Gastrocnemius medialis (tissue), 4 donors: ENCODE results near the gene MEMO1. TPM values are rescaled to one million over a fixed set of nuclear protein-coding genes. Genes with fewer than 3 reads are reported as not detected.
"Not testable (repeated sequence)": the region's sequence is repeated elsewhere in the genome, so short reads cannot be mapped to it uniquely, and the experiment has no call there.

ENCODE experiments used
- ATAC-seq, 2 donors: fragments of 150-250 bp; one replicate each; pipeline ENCODE4 v1.9.1; 2016
- DNase-seq, 2 donors: peaks; one replicate each; pipeline ENCODE4 v3.0.0-alpha.2; 2019
- H3K27ac ChIP-seq, 4 donors: fragments of 200-600 bp; sonication (generic); 1 replicate in 1 of 4; 2 replicates in 3 of 4; pipeline ENCODE4 v1.5.1; 2016 to 2018; ENCODE audit warnings: mild to moderate bottlenecking in 2 of 4, moderate library complexity in 1 of 4
- H3K27me3 ChIP-seq, 3 donors: fragments of 200-600 bp; sonication (generic) in 2 of 3; 1 replicate in 1 of 3; 2 replicates in 2 of 3; pipeline versions ENCODE4 v1.5.1 to v1.6.0; 2016 to 2019; ENCODE audit warnings: mild to moderate bottlenecking in 1 of 3, moderate library complexity in 1 of 3
- H3K36me3 ChIP-seq, 2 donors: fragments of 200-600 bp; sonication (generic) in 1 of 2; one replicate each; pipeline ENCODE4 v1.5.1; 2017 to 2018
- H3K4me1 ChIP-seq, 2 donors: fragments of 200-600 bp; sonication (generic) in 1 of 2; one replicate each; pipeline ENCODE4 v1.5.1; 2016 to 2017; ENCODE audit warnings: mild to moderate bottlenecking in 2 of 2
- H3K4me3 ChIP-seq, 4 donors: fragments of 200-600 bp; sonication (generic) in 3 of 4; 1 replicate in 1 of 4; 2 replicates in 3 of 4; pipeline ENCODE4 v1.5.1; 2016 to 2019; ENCODE audit warnings: mild to moderate bottlenecking in 2 of 4
- H3K9me3 ChIP-seq, 3 donors: fragments of 200-600 bp; sonication (generic) in 2 of 3; 1 replicate in 1 of 3; 2 replicates in 2 of 3; pipeline ENCODE4 v1.5.1; 2016 to 2019
- CTCF ChIP-seq, 5 experiments: fragments of 450-650 bp in 3 of 5; fragments of 200-600 bp in 2 of 5; sonication (generic) in 2 of 5; IDR thresholded peaks in 4 of 5; conservative IDR thresholded peaks in 1 of 5; 1 replicate in 4 of 5; 2 replicates in 1 of 5; pipeline ENCODE4 v1.5.1; 2016 to 2019; ENCODE audit warnings: antibody characterized with exemption in 5 of 5, mild to moderate bottlenecking in 3 of 5, moderate library complexity in 3 of 5
- POLR2A ChIP-seq, 2 donors: fragments of 450-650 bp; IDR thresholded peaks; one replicate each; pipeline ENCODE4 v1.6.1; 2017; ENCODE audit warnings: antibody characterized with exemption in 2 of 2, mild to moderate bottlenecking in 2 of 2, moderate library complexity in 2 of 2
- in situ Hi-C, 4 donors: fragments of 200-750 bp; cut with MboI; loops; one replicate each; pipeline versions ENCODE4 v1.15.0 to v1.8.0; 2017; ENCODE audit warnings: low sequenced_read_pairs in 4 of 4
- intact Hi-C: fragments of 100-400 bp; cut with DNase I; formaldehyde crosslinking; loops from one replicate; pipeline ENCODE4 v1.15.1; 2023; ENCODE audit warnings: low total_unique reads
- total RNA-seq, 4 donors: library from RNA; depleted of rRNA; stranded (reverse); fragments of >200 nt; gene quantifications; one replicate each; pipeline versions ENCODE4 v1.1.0 to v1.2.3, GENCODE V29; 2016

Gene MEMO1
- 10 to 100 TPM; 32.2 to 75.0 (median 50.0) TPM for total RNA-seq

GRCh38 chr2:32010670-32011484 lies at the start of gene MEMO1:
MEMO1 (minus strand) TSS chr2:32011008; CDS start chr2:32010247, 761 bp downstream.
- DNase-seq, result peak; percentile 91 to 94
- H3K9me3 ChIP-seq, result no peaks in the 10 kb centered on the region
- TF ChIP-seq POLR2A (IDR thresholded peaks at IDR 0.05) (peak; percentile 55 to 77), CTCF (IDR thresholded peaks at IDR 0.05 in 4 of 5, conservative IDR thresholded peaks at IDR 0.05 in 1 of 5) (peak in 3 of 5 experiments; percentile 9 to 20 (median 19))
- peak within 1 kb of the TSS; percentile 86 to 98 (median 94) for H3K27ac ChIP-seq
- peaks cover 19 to 36% of the 10 kb centered on the region in 2 donors for H3K4me1 ChIP-seq
- H3K27me3 ChIP-seq, result no peaks in the 10 kb centered on the region
- ATAC-seq, result peak; percentile 83 to 85
- intact Hi-C loops, result loop anchor here (1.0 to 2.0 kb wide), 3 partner anchors 28 to 154 kb away; partner anchors contain the start of genes DPY30, SLC30A6 and SPAST
- H3K4me3 ChIP-seq, result peak within 1 kb of the TSS; percentile 89 to 95 (median 90)
- no peaks in the 10 kb centered on the region for H3K36me3 ChIP-seq
- in situ Hi-C loops, result loop anchor here in 2 of 4 donors (10.0 kb wide), 2 partner anchors 54 to 154 kb away; partner anchors contain the start of genes SLC30A6 (in 1 of the 2) and SPAST (in 1 of the 2)

DNA sequence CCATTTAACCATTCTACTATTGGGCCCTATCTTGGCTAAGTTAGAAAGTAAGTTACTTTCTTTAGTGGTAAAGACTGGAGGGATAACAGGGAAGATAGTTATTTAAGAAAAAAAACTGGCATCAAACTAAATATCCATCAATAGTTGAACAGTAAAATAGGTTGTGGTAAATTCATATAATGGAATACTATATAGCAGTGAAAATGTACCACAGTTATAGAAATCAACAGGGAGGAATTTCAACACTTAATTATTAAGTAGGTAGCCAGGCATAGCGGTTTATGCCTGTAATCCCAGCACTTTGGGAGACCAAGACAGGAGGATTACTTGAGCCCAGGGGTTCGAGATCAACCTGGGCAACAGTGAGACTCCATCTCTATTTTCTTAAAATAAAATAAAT lies 49.5 kb upstream of the MEMO1 start:
- intact Hi-C loops, result loop anchor here (5.0 kb wide), 1 partner anchor 297 kb away; the partner anchor contains the start of gene BIRC6
- no peak overlapping the region for H3K4me3 ChIP-seq
- no peak overlapping the region for H3K27ac ChIP-seq
- no peak for ATAC-seq
- no peak for TF ChIP-seq CTCF (IDR thresholded peaks at IDR 0.05 in 4 of 5, conservative IDR thresholded peaks at IDR 0.05 in 1 of 5)
- TF ChIP-seq POLR2A (IDR thresholded peaks at IDR 0.05), result no peak
- H3K27me3 ChIP-seq, result no peaks in the 10 kb centered on the region
- DNase-seq, result no peak
- H3K36me3 ChIP-seq, result no peaks in the 10 kb centered on the region
- H3K9me3 ChIP-seq, result no peaks in the 10 kb centered on the region
- H3K4me1 ChIP-seq, result peaks cover 9 to 14% of the 10 kb centered on the region in 2 donors
- in situ Hi-C loops, result loop anchor here in 3 of 4 donors (10.0 kb wide), 3 partner anchors 45 to 105 kb away; partner anchors contain the start of genes SLC30A6 (in 2 of the 3) and MEMO1 (in 1 of the 3)

DNA sequence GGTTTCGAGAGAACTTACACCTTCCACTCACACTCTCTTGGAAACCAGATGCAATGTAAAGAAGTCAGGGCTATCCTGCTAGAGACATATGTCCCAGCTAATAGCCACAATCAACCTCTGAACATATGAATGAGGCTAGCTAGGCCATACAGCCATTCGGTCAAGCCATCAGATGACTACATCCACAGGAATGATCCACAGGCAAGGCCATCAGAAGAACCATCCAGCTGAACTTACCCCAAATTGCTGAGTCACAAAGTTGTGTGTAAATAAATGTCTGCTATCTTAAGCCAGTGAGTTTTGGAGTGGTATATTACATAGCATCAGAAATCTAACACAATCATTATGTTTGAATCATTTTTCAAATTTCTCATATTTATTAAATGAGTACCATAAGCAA lies 47.3 kb upstream of the MEMO1 start:
- TF ChIP-seq POLR2A (IDR thresholded peaks at IDR 0.05) (no peak), CTCF (IDR thresholded peaks at IDR 0.05 in 4 of 5, conservative IDR thresholded peaks at IDR 0.05 in 1 of 5) (no peak)
- in situ Hi-C loops, result no loop called here

DNA sequence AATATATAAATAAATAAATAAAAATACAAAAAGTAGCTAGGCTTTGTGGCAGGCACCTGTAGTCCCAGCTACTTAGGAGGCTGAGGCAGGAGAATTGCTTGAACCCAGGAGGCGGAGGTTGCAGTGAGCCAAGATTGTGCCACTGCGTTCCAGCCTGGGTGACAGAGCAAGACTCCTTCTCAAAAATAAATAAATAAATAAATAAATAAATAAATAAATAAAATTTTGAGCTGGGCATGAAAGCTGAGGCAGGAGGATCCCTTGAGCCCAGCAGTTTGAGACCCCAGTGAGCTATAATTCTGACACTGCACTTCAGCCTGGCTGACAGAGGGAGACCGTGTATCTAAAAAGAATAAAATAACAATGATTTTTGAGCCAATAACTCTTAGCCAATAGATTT lies 43.8 kb upstream of the MEMO1 start:
- H3K27me3 ChIP-seq, DNase-seq, ATAC-seq, intact Hi-C loops, H3K36me3 ChIP-seq, H3K27ac ChIP-seq, H3K9me3 ChIP-seq, H3K4me3 ChIP-seq, H3K4me1 ChIP-seq, in situ Hi-C loops: not testable (repeated sequence)

More for the DNA sequence above, 47.3 kb upstream of the MEMO1 start:
- Histone ChIP-seq H3K4me1 (peaks cover 0 to 4% of the 10 kb centered on the region in 2 donors), H3K27ac (no peak overlapping the region), H3K36me3 (no peaks in the 10 kb centered on the region), H3K4me3 (no peak overlapping the region), H3K9me3 (no peaks in the 10 kb centered on the region), H3K27me3 (no peaks in the 10 kb centered on the region)
- DNase-seq (no peak), ATAC-seq (no peak)
- intact Hi-C loops, result no loop called here

- Histone ChIP-seq H3K36me3 (no peaks in the 10 kb centered on the region), H3K4me3 (no peak overlapping the region), H3K27me3 (no peaks in the 10 kb centered on the region), H3K27ac (no peak overlapping the region), H3K4me1 (no peaks in the 10 kb centered on the region), H3K9me3 (no peaks in the 10 kb centered on the region)
- TF ChIP-seq CTCF (IDR thresholded peaks at IDR 0.05 in 4 of 5, conservative IDR thresholded peaks at IDR 0.05 in 1 of 5), result no peak
- no peak for TF ChIP-seq POLR2A (IDR thresholded peaks at IDR 0.05)
- DNase-seq (no peak), ATAC-seq (no peak)
- in situ Hi-C loops, result no loop called here
- intact Hi-C loops, result no loop called here
Observed at GRCh38 chr2:32051836-32052439, 41.1 kb upstream of the MEMO1 start.
